Astrocyte of the cerebellum (primary cell): ENCODE data around the gene RBM46.
"Not testable (repeated sequence)": the region's sequence is repeated elsewhere in the genome, so short reads cannot be mapped to it uniquely, and the experiment has no call there.

ENCODE experiments used
- DNase-seq: peaks from one replicate; pipeline ENCODE4 v3.0.0-alpha.2; 2011; ENCODE audit warnings: low read depth
- H3K4me3 ChIP-seq: 2 replicates; pipeline ENCODE4 v1.5.1; 2011; ENCODE audit warnings: mild to moderate bottlenecking, low read depth, low read length, moderate library complexity
- CTCF ChIP-seq: IDR thresholded peaks from 2 replicates; pipeline ENCODE4 v1.5.1; 2012; ENCODE audit warnings: low read length, low read depth, moderate library complexity, mild to moderate bottlenecking; ENCODE audit errors: missing control alignments
- in situ Hi-C: cut with HindIII; loops from 2 replicates; pipeline ENCODE4 v1.10.0; 2017; ENCODE audit warnings: low sequenced_read_pairs

The RBM46 gene

GRCh38 chr4:154869301-154869700, 88.2 kb downstream of the RBM46 start:
- TF ChIP-seq CTCF: no peak

GRCh38 chr4:154872198-154872597, 91.1 kb downstream of the RBM46 start:
- no peak for DNase-seq
- no peak for TF ChIP-seq CTCF
- no peak overlapping the region for H3K4me3 ChIP-seq
- in situ Hi-C loops: no loop called here

More at GRCh38 chr4:154869301-154869700, 88.2 kb downstream of the RBM46 start:
- no peak for DNase-seq
- in situ Hi-C loops: no loop called here
- H3K4me3 ChIP-seq: no peak overlapping the region

GRCh38 chr4:154874049-154874448, 93.0 kb downstream of the RBM46 start:
- H3K4me3 ChIP-seq, DNase-seq, in situ Hi-C loops: not testable (repeated sequence)

- no peak for DNase-seq
- no peak overlapping the region for H3K4me3 ChIP-seq
- no peak for TF ChIP-seq CTCF
- in situ Hi-C loops: no loop called here
Measured at GRCh38 chr4:154877110-154877760, 96.2 kb downstream of the RBM46 start.
